ENCODE measurements around the gene RSPO4. TPM values are rescaled to one million over a fixed set of nuclear protein-coding genes. Genes with fewer than 3 reads are reported as not detected.
A peak's percentile ranks its signal among the peaks of the same experiment; 100 is the strongest.

Gene RSPO4
- total RNA-seq, 4 donors from 2014 or later = 0.27 to 0.47 (median 0.27) TPM; not detected in 1

- Histone ChIP-seq H3K9me3 (no peaks in the 10 kb centered on the region), H3K4me1 (no peaks in the 10 kb centered on the region), H3K36me3 (no peaks in the 10 kb centered on the region), H3K27ac (no peak overlapping the region), H3K4me3 (no peak overlapping the region), H3K27me3 (peaks cover 31% of the 10 kb centered on the region)
- WGBS, 2 donors (ENCODE audit: low coverage in 1 of 2) = 85 to 88% methylated on average over 4 to 5 of the region's 6 CpGs
- TF ChIP-seq CTCF (IDR thresholded peaks at IDR 0.05) (no peak), POLR2A (IDR thresholded peaks at IDR 0.05) (no peak), POLR2AphosphoS5 (IDR thresholded peaks at IDR 0.05) (no peak), EP300 (IDR thresholded peaks at IDR 0.05) (no peak)
- ATAC-seq = no peak
These were observed 8.5 kb upstream of the RSPO4 start for GRCh38 chr20:1010659-1011058.

- no peaks in the 10 kb centered on the region for H3K9me3 ChIP-seq
- TF ChIP-seq POLR2A (IDR thresholded peaks at IDR 0.05) = no peak
- no peak for TF ChIP-seq POLR2AphosphoS5 (IDR thresholded peaks at IDR 0.05)
- no peak for TF ChIP-seq CTCF (IDR thresholded peaks at IDR 0.05)
- no peak for TF ChIP-seq EP300 (IDR thresholded peaks at IDR 0.05)
- no peak overlapping the region for H3K27ac ChIP-seq
- peaks cover 80% of the 10 kb centered on the region for H3K27me3 ChIP-seq
- 0 to 33% methylated on average over 2 of the region's 5 CpGs for WGBS, 2 donors (ENCODE audit: low coverage in 1 of 2)
- ATAC-seq = no peak
- no peak overlapping the region for H3K4me3 ChIP-seq
- no peaks in the 10 kb centered on the region for H3K36me3 ChIP-seq
- H3K4me1 ChIP-seq = peaks cover 0 to 9% (median 0%) of the 10 kb centered on the region in 3 donors
These were observed 3.4 kb upstream of the RSPO4 start for GRCh38 chr20:1005452-1006027.

GRCh38 chr20:1003920-1004697 is 2.0 kb upstream of the RSPO4 start:
- Histone ChIP-seq H3K27ac (no peak overlapping the region), H3K36me3 (no peaks in the 10 kb centered on the region), H3K4me3 (no peak overlapping the region), H3K9me3 (no peaks in the 10 kb centered on the region), H3K4me1 (peaks cover 0 to 9% (median 0%) of the 10 kb centered on the region in 3 donors), H3K27me3 (peaks cover 79% of the 10 kb centered on the region)
- no peak for ATAC-seq
- TF ChIP-seq POLR2A (IDR thresholded peaks at IDR 0.05) (no peak), POLR2AphosphoS5 (IDR thresholded peaks at IDR 0.05) (no peak), CTCF (IDR thresholded peaks at IDR 0.05) (no peak), EP300 (IDR thresholded peaks at IDR 0.05) (no peak)
- WGBS, 2 donors (ENCODE audit: low coverage in 1 of 2) = 60 to 100% methylated on average over 1 to 2 of the region's 3 CpGs

GRCh38 chr20:1002682-1003561 is 811 bp upstream of the RSPO4 start:
- 9 to 18% methylated on average over 6 to 12 of the region's 12 CpGs for WGBS, 2 donors (ENCODE audit: low coverage in 1 of 2)
- Histone ChIP-seq H3K4me3 (peak overlapping the region in 1 of 2 donors; percentile 35), H3K9me3 (no peaks in the 10 kb centered on the region), H3K4me1 (peaks cover 0 to 9% (median 0%) of the 10 kb centered on the region in 3 donors), H3K27me3 (peaks cover 70% of the 10 kb centered on the region), H3K27ac (no peak overlapping the region), H3K36me3 (no peaks in the 10 kb centered on the region)
- TF ChIP-seq CTCF (IDR thresholded peaks at IDR 0.05) (no peak), POLR2A (IDR thresholded peaks at IDR 0.05) (no peak), POLR2AphosphoS5 (IDR thresholded peaks at IDR 0.05) (no peak), EP300 (IDR thresholded peaks at IDR 0.05) (no peak)
- ATAC-seq = no peak

All from gastroesophageal sphincter (tissue), 4 donors.